Tongue (tissue), 2 donors: ENCODE measurements around the gene CACNA1D. TPM values are rescaled to one million over a fixed set of nuclear protein-coding genes. Genes with fewer than 3 reads are reported as not detected.

Source experiments
- DNase-seq: peaks from one replicate; pipeline ENCODE4 v3.0.0-alpha.2; 2015
- total RNA-seq: library from RNA; depleted of rRNA; stranded (reverse); fragments of >200 nt; gene quantifications from one replicate; pipeline ENCODE4 v1.2.3, GENCODE V29; 2014

Gene CACNA1D
- total RNA-seq, 1 donor from 2014 or later, result 10.1 TPM

- peak; percentile 81 for DNase-seq
Measured at GRCh38 chr3:53750253-53751210, 256.1 kb downstream of the CACNA1D start.

- no peak for DNase-seq
Measured at GRCh38 chr3:53753518-53754183, 259.2 kb downstream of the CACNA1D start.

GRCh38 chr3:53754325-53754724 is 259.9 kb downstream of the CACNA1D start:
- DNase-seq, result no peak

GRCh38 chr3:53758846-53759245 is 264.4 kb downstream of the CACNA1D start:
- no peak for DNase-seq

- no peak for DNase-seq
Measured at GRCh38 chr3:53763353-53763752, 268.9 kb downstream of the CACNA1D start.

- no peak for DNase-seq
Measured at GRCh38 chr3:53764026-53764775, 269.8 kb downstream of the CACNA1D start.

GRCh38 chr3:53765753-53766152 is 271.3 kb downstream of the CACNA1D start:
- DNase-seq, result no peak

- DNase-seq, result no peak
Measured at GRCh38 chr3:53766706-53767105, 272.3 kb downstream of the CACNA1D start.

- DNase-seq, result no peak
Measured at GRCh38 chr3:53768478-53769459, 274.4 kb downstream of the CACNA1D start.

- DNase-seq, result peak; percentile 17
Measured at GRCh38 chr3:53772562-53772961, 278.2 kb downstream of the CACNA1D start.

GRCh38 chr3:53773021-53773436 is 278.6 kb downstream of the CACNA1D start:
- DNase-seq, result peak; percentile 23

- DNase-seq, result peak; percentile 41
Measured at GRCh38 chr3:53773611-53774368, 279.4 kb downstream of the CACNA1D start.

GRCh38 chr3:53774414-53774813 is 280.0 kb downstream of the CACNA1D start:
- no peak for DNase-seq

GRCh38 chr3:53775018-53775417 is 280.6 kb downstream of the CACNA1D start:
- DNase-seq, result no peak

- no peak for DNase-seq
Measured at GRCh38 chr3:53775834-53776251, 281.4 kb downstream of the CACNA1D start.

- peak; percentile 16 for DNase-seq
Measured at GRCh38 chr3:53776494-53777101, 282.2 kb downstream of the CACNA1D start.

- no peak for DNase-seq
Measured at GRCh38 chr3:53777468-53777867, 283.1 kb downstream of the CACNA1D start.

GRCh38 chr3:53778153-53778552 is 283.7 kb downstream of the CACNA1D start:
- DNase-seq, result no peak

GRCh38 chr3:53780171-53780570 is 285.8 kb downstream of the CACNA1D start:
- no peak for DNase-seq

GRCh38 chr3:53780806-53781205 is 286.4 kb downstream of the CACNA1D start:
- no peak for DNase-seq
